Skin epidermis (tissue), 12 donors: Measurements from ENCODE around the gene CNR2.
"Not testable (repeated sequence)": the region's sequence is repeated elsewhere in the genome, so short reads cannot be mapped to it uniquely, and the experiment has no call there.

ENCODE experiments used
- H3K27ac ChIP-seq, 21 experiments: fragments of 200-600 bp; sonication (generic) in 11 of 21; one replicate each; pipeline ENCODE4 v1.5.0; 2020; ENCODE audit warnings: mild to moderate bottlenecking in 3 of 21, inconsistent platforms in 2 of 21, moderate library complexity in 2 of 21
- H3K4me3 ChIP-seq, 7 experiments: fragments of 200-600 bp; sonication (generic) in 2 of 7; one replicate each; pipeline ENCODE4 v1.5.0; 2020; ENCODE audit warnings: inconsistent platforms in 2 of 7, mild to moderate bottlenecking in 2 of 7, moderate library complexity in 1 of 7

The CNR2 gene

DNA sequence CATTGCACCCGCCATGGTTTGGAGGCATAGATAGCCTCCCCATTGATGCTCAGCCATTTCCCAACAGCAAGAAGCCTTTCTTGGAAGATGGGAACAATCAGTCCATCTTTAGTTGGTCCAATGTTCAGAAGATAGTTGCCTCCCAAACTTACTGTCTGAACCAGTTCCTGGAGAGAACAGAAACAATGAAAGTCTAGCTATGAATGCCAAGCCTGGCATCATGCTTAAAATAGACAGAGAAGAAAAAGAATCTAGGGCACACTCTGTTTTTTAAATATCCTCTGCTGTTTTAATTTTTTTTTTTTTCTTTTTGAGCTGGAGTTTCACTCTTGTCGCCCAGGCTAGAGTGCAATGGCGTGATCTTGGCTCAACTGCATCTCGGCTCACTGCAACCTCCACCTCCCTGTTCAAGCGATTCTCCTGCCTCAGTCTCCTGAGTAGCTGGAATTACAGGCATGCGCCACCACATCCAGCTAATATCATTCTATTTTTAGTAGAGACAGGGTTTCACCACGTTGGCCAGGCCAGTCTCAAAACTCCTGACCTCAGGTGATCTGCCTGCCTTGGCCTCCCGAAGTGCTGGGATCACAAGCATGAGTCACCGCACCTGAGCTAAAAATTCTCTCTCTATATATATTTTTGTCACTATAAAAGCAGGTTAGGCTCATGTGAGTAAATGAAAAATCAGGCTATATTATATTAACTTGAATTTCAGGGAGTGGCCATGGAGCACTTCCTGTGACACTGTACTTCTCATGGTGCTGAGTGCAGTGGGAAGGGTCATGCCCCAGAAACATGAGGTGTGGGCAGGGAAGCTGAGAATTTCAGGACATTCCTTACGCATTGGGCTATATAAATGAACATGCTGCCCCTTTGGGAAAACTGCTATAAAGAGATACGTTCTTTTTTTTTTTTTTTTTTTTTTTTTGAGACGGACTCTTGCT is 64.2 kb downstream of the CNR2 start:
- Histone ChIP-seq H3K4me3 (no peak overlapping the region), H3K27ac (no peak overlapping the region)

DNA sequence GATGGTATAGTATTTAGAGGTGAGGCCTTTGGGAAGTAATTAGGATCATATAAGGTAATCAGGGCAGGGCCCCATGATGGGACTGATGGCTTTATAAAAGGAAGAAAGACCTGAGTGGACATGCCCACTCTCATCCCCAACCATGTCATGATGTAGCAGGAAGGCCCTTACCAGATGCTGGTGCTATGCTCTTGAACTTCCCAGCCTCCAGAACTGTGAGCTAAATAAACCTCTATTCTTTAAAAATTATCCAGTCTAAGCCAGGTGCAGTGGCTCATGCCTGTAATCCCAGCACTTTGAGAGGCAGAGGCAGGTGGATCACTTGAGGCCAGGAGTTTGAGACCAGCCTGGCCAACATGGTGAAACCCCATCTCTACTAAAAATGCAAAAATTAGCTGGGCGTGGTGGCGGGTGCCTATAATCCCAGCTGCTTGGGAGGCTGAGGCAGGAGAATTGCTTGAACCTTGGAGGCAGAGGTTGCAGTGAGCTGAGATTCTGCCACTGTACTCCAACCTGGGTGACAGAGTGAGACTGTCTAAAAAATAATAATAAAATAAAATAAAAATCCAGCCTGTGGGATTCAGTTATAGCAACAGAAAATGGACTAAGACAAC is 65.6 kb downstream of the CNR2 start:
- not testable (repeated sequence) for H3K27ac ChIP-seq, H3K4me3 ChIP-seq

DNA sequence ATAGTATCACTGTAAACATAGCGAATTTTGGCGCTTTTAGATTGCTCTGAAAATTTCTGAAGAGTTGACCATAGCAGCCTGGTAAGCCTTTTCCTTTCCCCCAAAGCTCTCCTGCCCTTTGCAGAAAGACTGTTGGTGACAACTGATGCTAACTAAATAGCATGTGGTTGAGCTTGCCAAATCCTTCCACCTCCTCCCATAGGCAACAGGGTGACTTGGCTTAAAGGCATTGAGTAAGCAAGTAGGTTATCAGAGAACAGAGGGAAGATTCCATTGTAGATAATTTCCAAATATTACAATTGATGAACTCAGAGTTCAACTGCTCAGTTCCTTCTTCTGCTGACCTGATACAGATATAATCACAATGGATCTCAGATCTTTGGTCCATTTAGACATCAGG is 68.0 kb downstream of the CNR2 start:
- H3K27ac ChIP-seq, result no peak overlapping the region
- no peak overlapping the region for H3K4me3 ChIP-seq

DNA sequence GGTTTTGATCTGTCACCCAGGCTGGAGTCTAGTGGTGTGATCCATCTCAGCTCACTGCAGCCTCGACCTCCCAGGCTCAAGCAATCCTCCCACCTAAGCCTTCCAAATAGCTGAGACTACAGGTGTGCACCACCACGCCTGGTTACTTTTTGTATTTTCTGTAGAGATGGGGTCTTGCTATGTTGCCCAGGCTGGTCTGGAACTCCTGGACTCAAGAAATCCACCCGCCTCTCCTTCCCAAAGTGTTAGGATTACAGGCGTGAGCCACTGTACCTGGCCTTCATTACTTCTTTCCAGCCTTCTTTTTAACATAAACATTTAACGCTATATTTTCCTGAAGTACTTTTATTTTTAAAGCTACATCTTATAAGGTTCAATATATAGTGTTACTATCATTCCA is 69.5 kb downstream of the CNR2 start:
- no peak overlapping the region for H3K4me3 ChIP-seq
- H3K27ac ChIP-seq, result no peak overlapping the region

DNA sequence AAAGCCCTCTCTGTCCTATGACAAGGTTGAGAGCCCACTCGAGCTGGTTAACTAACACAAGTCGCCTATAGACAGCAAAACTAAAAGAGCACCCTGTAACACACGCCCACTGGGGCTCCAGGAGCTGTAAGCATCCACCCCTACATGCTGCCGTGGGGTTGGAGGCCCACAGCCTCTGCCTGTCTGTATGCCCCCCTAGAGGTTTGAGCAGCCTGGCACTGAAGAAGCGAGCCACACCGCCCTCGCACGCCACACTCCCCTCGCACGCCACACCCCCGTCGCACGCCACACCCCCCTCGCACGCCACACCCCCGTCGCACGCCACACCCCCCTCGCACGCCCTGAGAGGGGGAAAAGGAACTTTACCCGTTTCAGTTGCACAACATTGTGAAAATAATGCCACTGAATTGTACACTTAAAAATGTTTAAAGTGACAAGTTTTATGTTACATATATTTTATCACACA is 74.7 kb downstream of the CNR2 start:
- H3K27ac ChIP-seq, result peak overlapping the region in 1 of 21 experiments; percentile 13

DNA sequence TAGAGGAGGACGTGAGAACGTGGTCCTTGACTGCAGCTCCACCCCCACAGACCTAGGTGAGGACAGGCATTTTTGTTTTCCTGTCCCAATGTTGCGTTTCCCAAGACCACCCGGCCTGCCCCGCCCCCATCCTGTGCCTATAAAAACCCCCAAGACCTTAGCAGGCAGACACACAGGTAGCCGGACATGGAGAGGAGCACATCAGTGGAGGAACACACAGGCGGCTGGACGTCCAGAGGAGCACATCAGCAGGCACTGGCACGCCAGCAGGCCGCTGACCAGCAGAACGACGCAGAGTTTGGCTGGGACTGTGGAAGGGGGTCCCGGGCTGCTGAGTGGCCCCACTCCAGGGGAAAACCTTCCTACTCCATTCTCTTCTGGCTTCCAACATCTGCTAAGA is 75.3 kb downstream of the CNR2 start:
- peak overlapping the region in 1 of 21 experiments; percentile 13 for H3K27ac ChIP-seq
- H3K4me3 ChIP-seq, result peak overlapping the region in 1 of 7 experiments; percentile 25

More for the DNA sequence above, 74.7 kb downstream of the CNR2 start:
- H3K4me3 ChIP-seq, result peak overlapping the region in 5 of 7 experiments; percentile 1 to 25 (median 11)

DNA sequence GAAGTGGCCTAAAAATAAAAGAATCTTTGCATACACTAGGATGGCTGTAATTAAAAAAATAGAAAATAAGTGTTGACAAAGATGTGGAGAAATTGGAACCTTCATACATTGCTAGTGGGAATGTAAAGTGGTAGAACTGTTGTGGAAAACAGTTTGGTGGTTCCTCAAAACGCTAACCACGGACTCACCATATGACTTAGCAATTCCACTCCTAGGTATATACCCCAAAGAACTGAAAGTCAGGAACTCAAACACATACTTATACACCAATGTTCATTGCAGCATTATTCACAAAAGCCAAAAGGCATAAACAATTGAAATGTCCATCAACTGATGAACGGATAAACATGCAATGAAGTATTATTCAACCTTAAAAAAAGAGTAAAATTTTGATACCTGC is 77.1 kb downstream of the CNR2 start:
- no peak overlapping the region for H3K27ac ChIP-seq
- H3K4me3 ChIP-seq, result no peak overlapping the region

DNA sequence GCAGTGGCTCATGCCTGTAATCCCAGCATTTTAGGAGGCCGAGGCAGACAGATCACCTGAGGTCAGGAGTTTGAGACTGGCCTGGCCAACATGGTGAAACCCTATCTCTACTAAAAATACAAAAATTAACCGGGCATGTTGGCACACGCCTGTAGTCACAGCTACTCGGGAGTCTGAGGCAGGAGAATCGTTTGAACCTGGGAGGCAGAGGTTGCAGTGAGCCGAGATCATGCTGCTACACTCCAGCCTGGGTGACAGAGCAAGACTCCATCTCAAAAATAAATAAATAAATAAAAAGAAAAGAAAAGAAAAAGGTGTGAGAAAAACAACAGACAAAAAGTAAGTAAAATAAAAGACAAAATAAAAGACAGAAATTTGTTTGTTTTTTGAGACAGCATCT is 79.0 kb downstream of the CNR2 start:
- H3K4me3 ChIP-seq, H3K27ac ChIP-seq: not testable (repeated sequence)

DNA sequence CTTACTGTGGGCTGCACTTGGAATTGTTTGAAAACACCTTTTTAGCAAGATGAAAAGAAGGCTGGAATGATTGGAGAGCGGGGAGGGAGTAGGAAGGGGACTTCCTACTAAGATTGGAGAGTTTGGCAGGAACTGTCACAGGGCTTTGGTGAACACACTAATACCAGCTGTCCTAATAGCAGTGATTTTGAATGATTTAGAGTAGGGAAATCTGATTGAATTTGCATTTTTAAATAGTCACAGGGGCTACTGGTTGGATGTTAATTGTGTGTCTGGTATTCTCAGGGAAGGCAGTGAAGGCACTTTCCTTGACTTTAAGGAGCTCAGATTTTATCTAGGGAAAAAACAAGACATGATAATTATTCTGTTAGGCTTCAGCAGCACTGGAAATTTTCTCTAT is 85.4 kb downstream of the CNR2 start:
- no peak overlapping the region for H3K4me3 ChIP-seq
- no peak overlapping the region for H3K27ac ChIP-seq

DNA sequence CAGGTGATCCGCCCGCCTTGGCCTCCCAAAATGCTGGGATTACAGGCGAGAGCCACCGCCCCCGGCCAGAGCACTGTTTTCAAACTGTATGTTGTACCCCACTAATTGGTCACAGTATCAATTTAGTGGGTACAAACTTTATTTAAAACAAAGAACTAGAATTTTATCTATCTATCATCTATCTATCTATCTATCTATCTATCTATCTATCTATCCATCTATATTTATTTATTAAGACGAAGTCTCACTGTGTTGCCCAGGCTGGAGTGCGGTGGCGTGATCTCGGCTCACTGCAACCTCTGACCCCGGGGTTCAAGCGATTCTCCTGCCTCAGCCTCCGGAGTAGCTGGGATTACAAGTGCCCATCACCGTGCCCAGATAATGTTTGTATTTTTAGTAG is 86.6 kb downstream of the CNR2 start:
- not testable (repeated sequence) for H3K4me3 ChIP-seq, H3K27ac ChIP-seq

DNA sequence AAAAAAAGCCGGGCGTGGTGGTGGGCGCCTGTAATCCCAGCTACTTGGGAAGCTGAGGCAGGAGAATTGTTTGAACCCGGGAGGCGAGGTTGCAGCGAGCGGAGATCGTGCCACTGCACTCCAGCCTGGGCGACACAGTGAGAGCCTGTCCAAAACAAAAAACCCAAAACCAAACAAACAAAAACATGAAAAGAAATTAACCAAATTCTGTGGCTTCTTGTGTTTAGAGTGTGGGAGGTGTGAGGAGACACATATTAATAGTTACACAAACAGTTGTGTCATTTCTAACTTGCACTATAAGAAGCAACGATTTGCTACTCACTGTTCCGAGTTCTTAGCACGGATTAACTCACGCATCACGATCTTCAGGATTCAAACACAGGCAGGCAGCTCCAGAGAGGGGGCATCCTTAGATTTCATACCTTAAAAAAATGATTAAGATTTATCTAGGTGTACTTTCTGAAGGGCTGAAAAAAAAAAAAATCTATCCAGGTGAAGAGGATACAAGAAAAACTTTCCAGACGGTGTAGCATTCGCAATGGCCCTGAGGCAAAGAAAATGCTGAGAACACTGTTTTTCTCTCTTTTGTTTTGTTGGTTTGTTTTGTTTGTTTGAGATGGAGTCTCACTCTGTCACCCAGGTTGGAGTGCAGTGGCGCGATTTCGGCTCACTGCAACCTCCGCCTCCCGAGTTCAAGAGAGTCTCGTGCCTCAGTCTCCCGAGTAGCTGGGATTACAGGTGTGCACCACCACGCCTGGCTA is 87.2 kb downstream of the CNR2 start:
- Histone ChIP-seq H3K27ac (peak overlapping the region in 19 of 21 experiments; percentile 83 to 99 (median 95)), H3K4me3 (peak overlapping the region; percentile 79 to 95 (median 86))

DNA sequence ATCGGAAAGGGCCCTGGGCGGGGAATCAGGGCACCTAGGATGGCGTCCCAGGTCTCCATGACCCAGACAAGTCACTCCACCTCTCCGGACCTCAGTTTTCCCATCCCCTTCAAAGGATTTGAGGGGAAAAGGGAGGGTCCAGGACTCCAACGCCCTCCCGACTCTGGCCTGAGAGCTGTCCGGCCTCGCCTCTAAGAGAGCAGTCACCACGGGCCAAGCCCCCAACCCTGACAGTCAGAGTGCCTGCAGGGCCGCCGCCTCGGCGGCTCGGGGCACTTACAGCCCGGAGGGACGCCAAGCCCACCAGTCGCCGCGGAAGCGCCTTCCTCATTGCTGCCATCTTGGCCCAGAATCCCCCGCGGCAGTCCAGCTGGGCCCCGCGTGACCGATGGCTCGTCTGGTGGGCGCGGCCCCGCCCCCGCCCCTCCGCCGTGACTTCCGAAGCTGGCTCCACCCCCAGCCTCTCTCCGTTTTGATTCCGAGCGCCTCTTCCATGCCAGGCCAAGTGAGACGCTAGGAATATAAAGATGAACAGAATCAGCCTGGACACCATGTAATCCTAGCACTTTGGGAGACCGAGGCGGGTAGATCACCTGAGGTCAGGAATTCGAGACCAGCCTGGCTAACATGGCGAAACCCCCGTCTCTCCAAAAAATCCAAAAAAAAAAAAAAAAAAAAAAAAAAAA is 87.9 kb downstream of the CNR2 start, which contains the start of gene HMGCL:
Gene HMGCL (minus strand): TSS at position 354 of the 686 bp plus-strand sequence. CDS start 14 bp downstream, at position 340.
- Histone ChIP-seq H3K27ac (peak within 1 kb of the TSS; percentile 83 to 99 (median 95)), H3K4me3 (peak within 1 kb of the TSS; percentile 79 to 95 (median 86))

DNA sequence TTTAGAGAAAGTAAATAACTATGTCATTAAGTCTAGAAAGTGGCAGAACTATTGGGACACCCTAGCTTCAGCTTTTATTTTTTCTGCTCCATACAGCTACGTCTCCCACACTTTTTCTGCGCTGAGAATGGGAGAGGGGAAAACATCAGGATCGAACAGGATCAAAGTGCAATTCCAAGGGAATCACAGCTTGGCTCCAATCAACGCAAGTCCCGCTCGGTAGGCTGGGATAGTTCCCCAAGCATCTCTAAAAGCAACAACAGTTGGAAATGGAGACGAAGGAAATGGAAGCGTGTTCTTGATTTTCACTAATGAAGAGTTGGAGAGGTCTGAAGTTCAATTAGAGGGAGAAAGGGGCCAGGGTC is 88.5 kb downstream of the CNR2 start:
- Histone ChIP-seq H3K4me3 (peak overlapping the region; percentile 79 to 95 (median 86)), H3K27ac (peak overlapping the region; percentile 83 to 99 (median 95))

DNA sequence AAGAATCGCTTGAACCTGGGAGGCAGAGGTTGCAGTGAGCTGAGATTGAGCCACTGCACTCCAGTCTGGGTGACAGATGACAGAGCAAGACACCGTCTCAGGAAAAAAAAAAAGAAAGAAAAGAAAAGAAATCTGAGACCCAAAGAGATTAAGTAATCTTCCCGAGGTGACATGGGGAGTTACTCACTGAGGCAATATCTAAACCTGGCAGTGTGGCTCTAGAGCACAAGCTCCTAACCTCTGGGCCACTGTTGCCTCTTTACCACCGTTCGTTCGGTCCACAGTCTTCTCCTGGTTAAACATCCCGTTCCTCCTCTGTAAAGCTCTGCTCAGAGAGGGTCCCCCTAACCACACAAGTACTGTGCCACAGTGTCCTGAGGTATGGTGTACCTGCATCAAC is 89.4 kb downstream of the CNR2 start:
- Histone ChIP-seq H3K27ac (no peak overlapping the region), H3K4me3 (peak overlapping the region in 1 of 7 experiments; percentile 84)
